HG02943 (cell line): Measurements from ENCODE around the gene SUPT4H1.

ENCODE experiments used
- ATAC-seq: cut with Tn5 transposase; IDR thresholded peaks from one replicate; pipeline ENCODE4 v1.9.1; 2021; ENCODE audit warnings: mild to moderate bottlenecking, low read depth, moderate library complexity; ENCODE audit not compliant: unreplicated experiment

Gene SUPT4H1

GRCh38 chr17:58381124-58382035, 29.4 kb upstream of the SUPT4H1 start:
- no peak for ATAC-seq

GRCh38 chr17:58380207-58381123, 28.5 kb upstream of the SUPT4H1 start:
- ATAC-seq = no peak

GRCh38 chr17:58379511-58379824, 27.5 kb upstream of the SUPT4H1 start:
- ATAC-seq = no peak

DNA sequence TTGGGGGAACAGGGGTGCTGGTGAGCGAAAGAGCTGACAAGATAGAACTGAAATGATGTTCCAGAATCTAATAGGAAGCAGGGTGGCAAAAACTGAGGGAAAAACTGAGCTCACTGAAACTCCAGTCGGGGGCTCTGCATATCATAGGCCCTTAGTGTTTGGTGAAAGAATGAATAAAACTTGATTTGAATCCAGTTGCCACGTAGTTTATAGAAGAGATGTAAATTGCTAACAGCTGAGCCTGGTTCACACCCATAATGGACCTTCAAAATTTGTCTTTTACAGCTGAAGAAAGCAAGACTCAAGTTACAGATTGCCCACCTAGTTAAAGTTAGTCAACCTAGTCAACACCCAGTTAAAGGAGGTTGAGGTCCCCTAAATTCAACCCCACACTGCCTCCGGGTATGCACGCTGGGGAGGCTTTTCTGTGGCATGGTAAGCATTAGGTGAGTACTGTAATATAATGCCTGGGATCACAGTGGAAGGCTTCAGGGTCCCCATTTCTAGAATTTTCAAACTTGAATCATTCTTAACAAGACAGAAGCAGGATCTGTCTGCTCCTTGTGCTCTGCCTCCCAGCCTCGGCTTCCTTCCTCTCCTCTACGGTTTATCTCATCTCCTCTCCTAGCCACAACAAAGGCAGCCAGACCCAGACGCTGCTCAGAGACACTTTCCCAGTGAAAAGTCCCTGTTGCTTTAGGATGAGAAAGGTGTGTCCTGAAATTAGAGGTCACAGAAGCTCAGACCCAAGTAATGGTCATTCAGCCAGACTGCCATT, 26.9 kb upstream of the SUPT4H1 start:
- ATAC-seq = no peak

GRCh38 chr17:58377661-58378060, 25.7 kb upstream of the SUPT4H1 start:
- no peak for ATAC-seq

- ATAC-seq = no peak
Measured at GRCh38 chr17:58377093-58377601, 25.1 kb upstream of the SUPT4H1 start.

GRCh38 chr17:58376472-58377000, 24.5 kb upstream of the SUPT4H1 start:
- no peak for ATAC-seq

DNA sequence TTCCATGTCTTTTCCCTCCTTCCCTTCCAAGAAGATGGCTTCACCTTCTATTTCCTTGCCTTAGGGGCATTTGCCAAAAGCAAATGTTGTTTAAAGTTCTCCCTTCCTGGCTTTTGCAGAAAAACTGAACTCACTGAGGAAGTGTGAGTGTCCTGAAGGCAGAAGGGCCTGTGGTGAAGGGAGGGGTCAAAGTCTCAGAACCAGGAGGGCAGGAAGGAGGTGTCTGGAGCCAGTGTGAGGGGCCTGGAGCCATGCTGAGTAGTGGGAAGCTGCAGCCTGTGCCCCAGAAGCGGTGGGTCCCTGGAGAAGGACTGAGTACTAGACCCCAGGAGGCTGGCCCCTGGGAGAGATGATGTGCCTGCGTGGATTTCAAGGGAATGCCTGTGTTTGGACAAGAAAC, 23.8 kb upstream of the SUPT4H1 start:
- no peak for ATAC-seq

- no peak for ATAC-seq
Measured at GRCh38 chr17:58375256-58375655, 23.3 kb upstream of the SUPT4H1 start.

- ATAC-seq = no peak
Measured at GRCh38 chr17:58373923-58374322, 21.9 kb upstream of the SUPT4H1 start.

GRCh38 chr17:58373003-58373402, 21.0 kb upstream of the SUPT4H1 start:
- ATAC-seq = no peak

DNA sequence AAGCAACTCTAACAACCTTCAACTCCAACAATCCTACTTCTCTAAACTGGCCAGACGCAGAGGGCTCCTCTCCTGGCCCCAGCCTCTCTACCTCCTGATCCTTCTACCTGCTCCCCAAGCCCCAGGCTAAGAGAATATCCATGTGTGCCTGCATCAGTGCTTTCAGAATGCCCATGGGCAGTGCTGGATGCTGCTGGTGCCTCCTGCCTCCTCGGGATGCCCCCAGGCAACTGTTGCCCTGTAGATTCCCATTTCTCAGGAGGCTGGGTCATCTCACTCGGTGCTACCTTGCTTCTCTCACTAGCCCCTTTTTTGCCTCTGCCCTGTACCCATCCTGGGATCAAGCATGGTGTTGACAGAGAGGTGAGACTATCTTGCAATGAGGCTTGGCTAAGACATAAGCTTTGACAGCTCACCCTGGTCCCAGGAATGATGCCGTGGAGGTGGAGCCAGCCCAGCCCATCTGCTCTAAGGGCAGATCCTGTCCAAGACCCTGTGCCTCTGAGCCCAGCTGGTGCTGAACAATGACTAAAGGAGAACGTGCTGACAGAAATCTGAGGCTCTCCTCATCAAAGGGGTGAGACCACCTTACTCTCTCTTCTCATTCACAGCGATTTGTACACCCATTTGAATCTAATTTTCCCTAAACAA, 19.4 kb upstream of the SUPT4H1 start:
- ATAC-seq = no peak

DNA sequence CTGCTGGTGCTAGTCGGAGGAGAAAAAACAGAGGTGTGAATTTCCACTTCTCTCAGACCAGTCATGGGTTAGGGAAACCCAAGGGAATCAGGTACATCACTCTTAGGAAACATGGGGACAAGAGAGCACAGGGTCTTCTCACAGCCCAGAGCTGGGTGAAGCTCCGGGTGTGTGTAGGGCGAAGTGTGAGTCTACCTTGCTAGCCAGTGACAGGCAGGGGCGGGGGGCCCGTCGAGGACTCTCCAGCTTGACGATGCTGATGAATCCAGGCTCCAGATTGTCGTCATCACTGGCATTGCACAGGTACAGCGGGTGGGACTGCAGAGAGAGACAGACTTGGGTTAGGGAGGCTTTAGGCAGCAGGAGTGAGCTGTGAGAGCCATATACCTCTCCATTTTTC, 18.7 kb upstream of the SUPT4H1 start:
- no peak for ATAC-seq

DNA sequence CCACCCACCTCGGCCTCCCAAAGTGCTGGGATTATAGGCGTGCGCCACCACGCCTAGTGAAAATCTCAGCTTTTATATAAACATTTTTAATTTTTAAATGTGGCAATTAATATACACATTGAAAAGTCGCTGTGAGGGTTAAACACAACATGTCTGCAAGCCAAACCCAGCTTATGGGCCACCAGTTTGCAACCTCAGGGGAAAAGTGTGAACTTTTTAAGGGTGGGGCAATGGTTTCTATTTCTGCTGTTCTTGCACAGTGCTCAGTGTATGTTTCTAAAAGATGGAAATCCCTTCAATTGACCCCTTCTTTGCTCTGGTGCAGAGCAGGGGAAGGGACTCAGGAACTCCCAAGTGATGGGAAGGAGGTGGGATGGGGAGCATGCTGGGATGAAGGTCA, 18.3 kb upstream of the SUPT4H1 start:
- ATAC-seq = no peak

- ATAC-seq = no peak
Measured at GRCh38 chr17:58369214-58370031, 17.4 kb upstream of the SUPT4H1 start.

- ATAC-seq = no peak
Measured at GRCh38 chr17:58368860-58369213, 16.8 kb upstream of the SUPT4H1 start.

DNA sequence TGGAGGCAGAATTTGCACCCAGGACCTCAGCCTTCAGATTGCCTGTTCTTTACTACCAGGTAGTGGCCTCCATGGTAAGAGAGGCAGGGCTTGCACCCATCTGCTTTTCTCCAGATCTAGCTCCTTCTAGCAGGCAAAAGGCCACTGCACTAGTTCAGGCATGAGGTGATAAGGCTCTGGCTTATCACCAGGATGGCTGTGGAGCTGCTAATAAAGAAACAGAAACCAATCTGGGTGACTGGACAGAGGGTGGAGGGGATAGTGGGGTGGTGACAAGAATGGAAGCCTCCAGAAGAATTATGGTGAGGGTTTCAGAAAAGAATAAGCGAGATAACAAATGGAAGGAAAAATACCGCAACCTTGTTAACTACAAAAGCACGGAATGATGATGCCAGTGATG, 15.5 kb upstream of the SUPT4H1 start:
- ATAC-seq = no peak

DNA sequence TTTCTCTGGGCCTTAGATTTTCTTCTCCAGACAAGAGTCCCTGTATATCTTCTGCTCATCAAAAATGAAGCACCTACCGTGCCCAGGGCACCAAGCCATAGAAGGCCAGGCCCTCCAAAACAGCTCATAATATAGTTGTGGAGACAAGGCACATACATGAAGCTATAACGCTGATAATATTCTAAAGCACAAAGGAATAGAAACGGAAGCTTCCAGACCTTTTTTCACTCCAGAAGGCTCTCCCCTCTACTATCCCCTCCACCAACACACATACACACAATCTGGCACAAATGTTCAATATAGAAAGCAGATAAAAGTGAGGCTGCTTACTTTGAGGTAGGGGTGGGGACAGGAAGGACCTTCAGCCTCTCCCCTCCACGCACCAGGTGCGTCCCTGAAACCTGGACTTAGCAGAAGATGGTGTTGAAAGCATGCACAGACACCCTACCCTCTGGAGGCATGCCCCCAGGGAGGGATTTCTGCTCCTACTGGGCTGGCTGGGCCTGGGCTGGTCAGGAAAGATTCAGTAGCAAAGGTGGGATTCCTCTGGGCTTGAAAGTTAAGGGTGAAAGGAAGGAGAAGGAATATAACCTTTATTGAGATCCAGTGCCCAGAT, 14.1 kb upstream of the SUPT4H1 start:
- ATAC-seq = no peak
